HG02623 (cell line): ENCODE measurements around the gene NSMCE1.

ENCODE experiments used
- ATAC-seq: cut with Tn5 transposase; IDR thresholded peaks from one replicate; pipeline ENCODE4 v1.9.1; 2021; ENCODE audit warnings: moderate library complexity; ENCODE audit not compliant: unreplicated experiment

The NSMCE1 gene

GRCh38 chr16:27232901-27233625, 35.5 kb downstream of the NSMCE1 start:
- no peak for ATAC-seq

DNA sequence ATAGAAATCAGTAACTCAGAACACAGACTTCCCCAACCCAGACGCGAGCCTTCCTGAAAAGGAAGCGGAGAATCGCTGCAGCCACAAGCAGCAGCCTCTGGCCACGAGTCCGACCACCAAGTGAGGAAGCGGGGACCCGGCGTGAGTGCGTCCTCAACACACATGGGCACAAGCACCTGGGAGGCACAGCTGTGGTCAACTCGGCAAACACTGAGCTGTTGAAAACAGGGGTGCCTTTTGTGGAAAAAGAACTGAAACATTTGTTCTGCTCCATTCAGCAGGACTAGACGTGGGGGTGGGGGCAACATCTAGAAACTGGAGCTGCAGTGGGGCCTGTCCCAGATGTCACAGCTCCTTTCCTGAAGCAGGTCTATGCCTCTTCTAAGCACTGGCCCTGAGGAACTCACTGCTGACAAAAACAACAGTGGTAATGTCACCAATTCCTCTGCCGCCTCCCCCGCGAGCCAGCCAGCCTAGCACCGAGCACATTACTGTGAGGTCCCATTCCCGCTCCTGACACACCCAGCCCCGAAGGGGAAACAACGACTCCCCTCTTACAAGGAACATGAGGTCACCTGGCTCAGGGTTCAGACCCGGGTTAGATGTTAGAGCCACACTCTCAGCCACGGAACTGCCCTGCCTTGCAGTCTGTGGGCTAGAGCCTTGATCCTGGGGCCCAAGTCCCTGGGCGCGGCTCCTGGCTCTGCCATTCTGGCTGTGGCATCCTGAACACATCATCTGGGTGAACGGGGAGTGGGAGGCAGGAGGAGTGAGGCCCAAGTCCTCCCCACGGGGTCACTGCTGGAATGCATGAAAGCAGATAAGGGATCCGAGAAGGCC, 36.3 kb downstream of the NSMCE1 start:
- peak; percentile 60 for ATAC-seq

- no peak for ATAC-seq
Measured at GRCh38 chr16:27231692-27232060, 36.9 kb downstream of the NSMCE1 start.

DNA sequence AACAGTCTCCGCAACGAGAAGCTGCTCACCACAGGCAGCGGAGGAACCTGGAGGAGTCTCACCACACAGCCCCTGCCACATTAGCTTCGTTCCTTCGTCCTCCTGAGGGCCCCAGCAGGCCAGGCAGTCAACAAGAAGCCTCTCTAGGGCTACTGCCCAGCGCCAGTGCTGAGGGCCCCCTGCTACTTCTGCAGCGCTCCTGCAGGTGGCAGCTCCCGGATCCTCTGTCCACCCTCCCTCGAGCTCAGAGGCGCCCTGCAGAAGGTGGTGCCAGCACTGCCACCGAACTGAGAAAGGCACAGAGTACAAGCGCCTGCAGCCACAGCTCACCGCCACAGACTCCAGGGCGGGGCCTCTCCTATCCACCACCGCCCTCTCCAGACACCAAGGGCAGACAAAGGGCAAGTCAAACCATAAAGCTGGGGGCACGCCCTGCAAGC, 38.0 kb downstream of the NSMCE1 start:
- ATAC-seq = no peak

DNA sequence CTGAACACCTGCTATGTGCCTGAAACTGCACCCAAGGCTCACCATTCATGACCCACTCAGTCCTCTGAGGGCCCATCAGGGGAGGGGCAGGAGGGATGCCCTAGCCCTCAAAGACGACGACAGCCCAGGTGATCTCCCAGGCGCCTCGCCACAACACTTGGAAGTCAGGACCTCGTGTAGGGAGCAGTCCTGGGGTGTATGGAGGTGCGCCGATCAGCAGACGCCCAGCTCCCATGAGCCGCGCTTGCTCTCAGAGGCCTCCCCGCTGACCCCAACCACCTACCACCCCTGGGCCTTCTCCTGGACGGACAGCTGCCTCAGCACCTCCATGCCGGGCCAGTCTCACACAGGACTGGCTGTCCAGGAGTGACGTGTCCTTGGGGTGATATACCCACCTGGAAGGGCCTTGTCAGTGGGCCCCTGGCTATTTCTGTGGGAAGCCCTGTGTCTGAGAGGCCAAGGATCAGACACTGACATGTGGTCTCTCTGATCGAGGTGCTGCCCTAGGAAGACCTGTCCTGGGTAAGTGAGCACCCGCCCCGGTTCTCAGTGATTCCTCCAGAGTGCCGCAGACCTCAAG, 38.6 kb downstream of the NSMCE1 start:
- no peak for ATAC-seq

GRCh38 chr16:27228621-27229501, 39.7 kb downstream of the NSMCE1 start:
- no peak for ATAC-seq

GRCh38 chr16:27228045-27228444, 40.5 kb downstream of the NSMCE1 start:
- ATAC-seq = no peak

- ATAC-seq = no peak
Measured at GRCh38 chr16:27226976-27227705, 41.4 kb downstream of the NSMCE1 start.

GRCh38 chr16:27226476-27226875, 42.1 kb downstream of the NSMCE1 start:
- no peak for ATAC-seq

- no peak for ATAC-seq
Measured at GRCh38 chr16:27225536-27226360, 42.8 kb downstream of the NSMCE1 start.

DNA sequence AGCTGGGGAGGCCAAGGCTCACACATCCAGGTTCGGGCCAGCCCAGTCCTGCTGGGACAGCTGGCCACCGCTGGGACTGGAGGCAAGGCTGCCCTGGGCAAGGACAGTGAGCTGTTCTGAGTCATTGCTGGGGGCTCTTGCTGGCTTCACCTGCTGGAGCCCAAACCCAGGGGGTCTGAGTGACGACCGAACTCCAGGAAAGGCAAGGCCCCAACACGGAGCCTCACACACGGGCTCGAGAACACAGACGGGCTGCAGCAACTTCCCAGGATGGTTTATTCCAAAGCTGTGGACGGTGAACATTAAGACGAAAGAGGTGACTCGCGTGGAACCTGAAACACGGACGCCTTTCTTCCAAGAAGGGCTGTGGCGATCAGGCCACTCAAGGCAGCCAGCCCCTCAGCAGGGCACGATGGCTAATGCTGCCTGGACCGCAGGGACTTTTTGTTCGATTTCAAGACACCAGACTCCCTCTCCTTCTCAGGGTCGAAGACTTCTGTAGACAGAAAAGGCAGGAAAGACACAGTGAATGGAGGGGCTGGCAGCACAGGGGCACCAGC, 43.8 kb downstream of the NSMCE1 start:
- no peak for ATAC-seq

GRCh38 chr16:27224271-27224737, 44.3 kb downstream of the NSMCE1 start:
- ATAC-seq = no peak

DNA sequence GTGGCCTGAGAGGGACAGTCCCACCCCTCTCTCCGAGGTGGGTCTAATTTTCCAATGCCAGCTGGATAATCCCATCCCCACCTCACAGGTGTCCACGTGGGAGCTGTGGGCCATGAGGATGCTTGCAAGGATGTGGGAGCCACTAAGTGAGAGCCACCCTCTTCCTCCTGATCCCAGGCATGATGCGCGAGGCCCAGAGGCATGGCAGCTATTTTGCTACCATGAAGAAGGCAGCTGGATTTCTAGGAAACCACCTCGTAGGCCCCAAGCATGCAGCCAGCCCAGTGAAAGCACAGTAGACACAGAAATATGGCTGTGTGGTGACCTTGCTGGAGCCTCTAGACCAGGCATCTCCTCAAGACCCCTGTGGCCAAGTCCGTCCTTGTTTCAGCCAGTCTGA, 44.9 kb downstream of the NSMCE1 start:
- no peak for ATAC-seq

GRCh38 chr16:27223226-27223610, 45.4 kb downstream of the NSMCE1 start:
- no peak for ATAC-seq

DNA sequence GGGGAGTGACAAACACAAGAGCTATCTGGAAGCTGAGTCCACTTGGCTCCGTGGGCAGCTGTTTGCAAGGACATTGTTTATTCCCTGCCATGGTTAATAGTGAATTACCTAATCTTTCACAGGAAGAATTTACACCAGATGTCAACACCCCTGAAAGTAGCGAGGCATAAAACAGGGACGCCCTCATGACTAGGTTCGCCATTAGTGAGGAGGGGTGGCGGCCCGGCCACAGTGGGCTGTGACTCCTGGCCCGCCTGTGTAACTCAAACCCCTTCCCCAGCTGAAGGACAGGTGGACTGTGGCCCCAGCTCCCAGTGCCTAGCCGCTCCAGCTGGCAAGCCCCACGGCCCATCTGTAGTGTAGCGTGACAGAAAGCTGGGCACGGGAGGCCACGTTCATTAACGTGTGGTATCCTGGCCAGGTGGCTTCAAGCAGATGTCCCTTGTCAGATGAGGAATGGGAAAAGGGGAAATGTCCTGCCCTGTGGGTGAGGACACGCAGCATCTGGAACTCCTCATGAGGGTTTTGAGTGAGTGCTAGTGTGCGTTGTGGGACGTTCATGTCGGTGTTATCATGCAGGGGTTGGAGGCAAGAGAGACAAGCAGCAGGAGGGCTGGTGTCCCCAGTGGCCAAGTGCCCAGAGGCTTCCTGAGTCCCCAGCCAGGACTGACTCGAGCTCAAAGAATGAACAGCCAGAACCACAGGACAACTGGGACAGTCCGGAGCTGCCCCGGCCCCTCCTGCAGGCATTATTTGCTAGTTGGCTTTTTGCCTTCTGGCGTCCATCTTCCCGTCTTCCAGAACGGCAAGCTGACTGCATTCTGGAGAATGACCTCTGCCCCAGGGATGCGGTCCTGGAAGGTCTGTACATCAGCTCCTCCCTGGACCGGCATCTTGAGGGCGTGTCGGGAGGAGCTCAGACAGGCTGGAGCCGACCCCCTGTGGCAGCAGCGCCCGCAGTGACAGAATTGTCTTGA, 46.0 kb downstream of the NSMCE1 start:
- ATAC-seq = no peak

DNA sequence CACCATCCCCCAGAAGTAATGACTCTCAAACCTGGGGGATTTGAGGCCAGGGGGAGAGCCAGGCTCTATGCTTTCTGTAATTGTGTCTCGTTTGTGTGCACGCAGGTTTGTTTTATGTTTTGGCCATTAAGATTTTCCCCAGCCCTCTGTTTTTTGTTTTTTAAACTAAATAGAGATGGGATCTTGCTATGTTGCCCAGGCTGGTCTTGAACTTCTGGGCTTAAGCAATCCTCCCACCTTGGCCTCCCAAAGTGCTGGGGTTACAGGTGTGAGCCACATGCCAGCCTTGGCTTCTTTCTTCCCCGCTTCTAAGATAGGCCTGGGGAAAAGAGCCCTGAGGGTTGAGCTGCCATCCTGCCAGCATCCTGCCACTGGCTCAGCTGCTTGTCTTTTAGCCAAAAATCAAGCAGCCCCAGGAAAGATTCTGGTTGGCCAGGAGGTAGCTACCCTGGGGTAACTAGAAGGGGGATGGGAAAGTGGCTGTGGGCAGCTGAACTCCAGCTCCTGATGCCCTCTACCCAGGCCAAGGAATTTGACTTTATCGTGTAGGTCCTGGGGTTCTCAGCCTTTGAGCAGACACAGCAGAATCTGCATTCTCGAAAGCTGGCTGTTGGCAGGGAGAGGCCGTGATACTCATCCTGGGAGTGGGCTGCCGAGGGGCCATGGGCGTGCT, 46.9 kb downstream of the NSMCE1 start:
- no peak for ATAC-seq

DNA sequence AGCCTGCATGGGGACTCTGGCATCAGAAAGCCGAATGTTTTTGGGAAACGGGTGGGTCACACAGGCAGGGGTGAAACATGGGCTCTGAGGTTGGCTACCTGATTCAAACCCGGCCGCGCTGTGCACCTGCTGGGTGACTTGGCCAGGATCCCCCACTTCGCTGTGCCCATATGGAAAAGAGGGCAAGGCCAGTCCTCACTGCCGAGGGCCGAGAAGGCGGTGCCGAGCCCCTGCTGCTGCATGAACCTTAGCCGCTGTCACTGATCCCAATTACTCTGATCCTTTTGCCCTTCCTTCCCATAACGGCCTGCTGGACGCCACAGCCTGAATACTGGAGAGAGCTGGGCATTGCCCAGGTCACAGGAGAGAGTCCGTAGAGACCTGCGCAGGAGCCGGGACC, 47.6 kb downstream of the NSMCE1 start:
- ATAC-seq = no peak
